HepG2 (cell line): ENCODE data around the gene ALDH1A1. TPM values are rescaled to one million over a fixed set of nuclear protein-coding genes. Genes with fewer than 3 reads are reported as not detected.

ENCODE experiments used
- ATAC-seq: fragments of 200-7000 bp; cut with Tn5 transposase; 3 replicates; pipeline ENCODE4 v1.9.1; 2020; ENCODE audit warnings: mild to moderate bottlenecking, moderate library complexity
- BruUV-seq: library from RNA; stranded (reverse); fragments of 400-500 nt; replicated peaks from 2 replicates; lab custom pipeline; 2021; lab: Mats Ljungman, UMichigan
- CTCF ChIA-PET: fragments of 300-600 bp; formaldehyde crosslinking; extraction: SDS; loops from one replicate; lab custom pipeline; 2021; ENCODE audit warnings: low total read pairs, inconsistent platforms, low intra/inter-chr PET ratio; lab: Yijun Ruan, JAX
- POLR2A ChIA-PET: fragments of 350-600 bp; sonication (Branson Sonifier 250); formaldehyde crosslinking; loops from one replicate; lab custom pipeline; 2020; ENCODE audit warnings: antibody characterized with exemption, inconsistent platforms; lab: Yijun Ruan, JAX
- DNase-seq: peaks from one replicate; pipeline ENCODE4 v3.0.0-alpha.2; 2015; ENCODE audit warnings: low spot score
- FAIRE-seq: peaks from 3 replicates; lab custom pipeline; 2011; peaks lifted over from hg19 to GRCh38; lab: Jason Lieb, UNC
- H2AFZ ChIP-seq: one replicate; pipeline ENCODE4 v1.6.1; 2011; ENCODE audit warnings: low read length, inconsistent platforms
- H3K27ac ChIP-seq: fragments of 300-600 bp; 3 replicates; pipeline ENCODE4 v1.8.0; 2011; ENCODE audit warnings: mixed run types, mild to moderate bottlenecking, mixed read lengths, low read length, inconsistent platforms; ENCODE audit not compliant: insufficient read depth; ENCODE audit errors: extremely low read length
- H3K27me3 ChIP-seq, 2 experiments: fragments of 200-600 bp in 1 of 2; 2 replicates in 1 of 2; 3 replicates in 1 of 2; pipeline versions ENCODE4 v1.6.0 to v1.8.0; 2011; ENCODE audit warnings: low read length in 2 of 2, mild to moderate bottlenecking in 2 of 2, moderate library complexity in 2 of 2, inconsistent platforms in 1 of 2; ENCODE audit not compliant: insufficient read depth in 2 of 2, control insufficient read depth in 1 of 2
- H3K36me3 ChIP-seq, 2 experiments: fragments of 200-600 bp in 1 of 2; replicated peaks in 1 of 2; 2 replicates in 1 of 2; 3 replicates in 1 of 2; pipeline versions ENCODE4 v1.5.1 to v1.8.0; 2011; ENCODE audit warnings: low read length in 2 of 2, inconsistent platforms in 1 of 2; ENCODE audit not compliant: insufficient read depth in 2 of 2, control insufficient read depth in 1 of 2
- H3K4me1 ChIP-seq: 2 replicates; pipeline ENCODE4 v1.5.1; 2012; ENCODE audit warnings: low read length, inconsistent platforms; ENCODE audit not compliant: insufficient read depth
- H3K4me2 ChIP-seq: 2 replicates; pipeline ENCODE4 v1.6.0; 2011; ENCODE audit warnings: low read depth, low read length, inconsistent platforms
- H3K4me3 ChIP-seq, 3 experiments: fragments of 200-600 bp in 1 of 3; sonication (generic), shearing (Covaris generic) in 1 of 3; replicated peaks in 1 of 3; 2 replicates each; pipeline ENCODE4 v1.5.1; 2011 to 2016; ENCODE audit warnings: low read length in 3 of 3, inconsistent platforms in 2 of 3, low read depth in 2 of 3, mild to moderate bottlenecking in 2 of 3, control low read depth in 1 of 3, mixed read lengths in 1 of 3; ENCODE audit not compliant: insufficient read depth in 1 of 3
- H3K79me2 ChIP-seq: one replicate; pipeline ENCODE4 v1.6.1; 2011; ENCODE audit warnings: low read length, inconsistent platforms; ENCODE audit not compliant: insufficient read depth
- H3K9ac ChIP-seq: 2 replicates; pipeline ENCODE4 v1.6.0; 2011; ENCODE audit warnings: mild to moderate bottlenecking, low read depth, low read length, inconsistent platforms; ENCODE audit not compliant: insufficient read depth
- H3K9me3 ChIP-seq: 2 replicates; pipeline ENCODE4 v1.5.1; 2012; ENCODE audit warnings: mild to moderate bottlenecking, low read length
- H4K20me1 ChIP-seq: 2 replicates; pipeline ENCODE4 v1.6.0; 2011; ENCODE audit warnings: inconsistent platforms, mild to moderate bottlenecking, low read length, moderate library complexity; ENCODE audit not compliant: insufficient read depth
- ADNP ChIP-seq: sonication (generic); formaldehyde crosslinking; IDR thresholded peaks from 2 replicates; pipeline ENCODE4 v1.4.0; 2020; ENCODE audit warnings: missing genetic modification reagents
- CENPT ChIP-seq: sonication (generic); formaldehyde crosslinking; IDR thresholded peaks from 2 replicates; pipeline ENCODE4 v1.8.0; 2022; ENCODE audit warnings: low read depth, mild to moderate bottlenecking, moderate library complexity, missing genetic modification reagents
- GABPA ChIP-seq, 2 experiments: IDR thresholded peaks; 2 replicates each; pipeline ENCODE4 v1.6.1; 2011 to 2016; ENCODE audit warnings: low read depth in 2 of 2, low read length in 1 of 2, missing biosample characterization in 1 of 2, missing genetic modification characterization in 1 of 2
- GATAD2A ChIP-seq: IDR thresholded peaks from 2 replicates; pipeline ENCODE4 v1.6.1; 2016
- MBNL3 ChIP-seq: fragments of 250-450 bp; sonication (Bioruptor Pico); conservative IDR thresholded peaks from 2 replicates; pipeline ENCODE4 v1.8.0; 2022; ENCODE audit warnings: mild to moderate bottlenecking, inconsistent platforms
- MTA1 ChIP-seq: sonication (generic); formaldehyde crosslinking; IDR thresholded peaks from 2 replicates; pipeline ENCODE4 v1.4.0; 2020; ENCODE audit warnings: missing genetic modification reagents, mild to moderate bottlenecking, borderline replicate concordance
- NFYB ChIP-seq: sonication (generic); formaldehyde crosslinking; IDR thresholded peaks from 2 replicates; pipeline ENCODE4 v1.4.0; 2020; ENCODE audit warnings: missing genetic modification reagents
- NR2F6 ChIP-seq, 2 experiments: IDR thresholded peaks; 2 replicates each; pipeline ENCODE4 v1.6.1; 2016; ENCODE audit warnings: antibody characterized with exemption in 1 of 2, mild to moderate bottlenecking in 1 of 2
- POGZ ChIP-seq: sonication (generic); formaldehyde crosslinking; IDR thresholded peaks from 2 replicates; pipeline ENCODE4 v1.4.0; 2020; ENCODE audit warnings: mild to moderate bottlenecking, missing genetic modification reagents
- RAD51 ChIP-seq: fragments of 450-650 bp; IDR thresholded peaks from 2 replicates; pipeline ENCODE4 v1.6.1; 2016; ENCODE audit warnings: borderline replicate concordance
- RCOR2 ChIP-seq: IDR thresholded peaks from 2 replicates; pipeline ENCODE4 v1.6.1; 2016; ENCODE audit warnings: missing biosample characterization, missing genetic modification reagents
- SMAD9 ChIP-seq: sonication (generic); formaldehyde crosslinking; IDR thresholded peaks from 2 replicates; pipeline ENCODE4 v1.5.1; 2020; ENCODE audit warnings: mild to moderate bottlenecking, missing genetic modification reagents
- SOX6 ChIP-seq, 2 experiments: fragments of 450-650 bp in 1 of 2; sonication (generic) in 1 of 2; formaldehyde crosslinking in 1 of 2; IDR thresholded peaks; 2 replicates each; pipeline versions ENCODE4 v1.4.0 to v1.6.1; 2017 to 2020; ENCODE audit warnings: antibody characterized with exemption in 1 of 2, mild to moderate bottlenecking in 1 of 2, missing genetic modification reagents in 1 of 2
- TEF ChIP-seq: sonication (generic); formaldehyde crosslinking; IDR thresholded peaks from 2 replicates; pipeline ENCODE4 v1.5.0; 2020; ENCODE audit warnings: missing genetic modification reagents
- ZBTB33 ChIP-seq: sonication (generic); formaldehyde crosslinking; IDR thresholded peaks from 2 replicates; pipeline ENCODE4 v1.4.0; 2020; ENCODE audit warnings: missing genetic modification reagents
- ZFP91 ChIP-seq: sonication (generic); formaldehyde crosslinking; IDR thresholded peaks from 2 replicates; pipeline ENCODE4 v1.9.0; 2022; ENCODE audit warnings: missing genetic modification reagents, mild to moderate bottlenecking, borderline replicate concordance
- ZNF264 ChIP-seq: sonication (generic); formaldehyde crosslinking; IDR thresholded peaks from 2 replicates; pipeline ENCODE4 v1.4.0; 2020; ENCODE audit warnings: missing genetic modification reagents
- ZNF33A ChIP-seq: sonication (generic); formaldehyde crosslinking; IDR thresholded peaks from 2 replicates; pipeline ENCODE4 v1.5.1; 2020; ENCODE audit warnings: missing genetic modification reagents, mild to moderate bottlenecking, moderate library complexity, borderline replicate concordance
- ZNF550 ChIP-seq: sonication (generic); formaldehyde crosslinking; IDR thresholded peaks from 2 replicates; pipeline ENCODE4 v1.4.0; 2020; ENCODE audit warnings: mild to moderate bottlenecking, missing genetic modification reagents, borderline replicate concordance
- ZNF672 ChIP-seq: sonication (generic); formaldehyde crosslinking; IDR thresholded peaks from 2 replicates; pipeline ENCODE4 v1.8.1; 2022; ENCODE audit warnings: missing genetic modification reagents
- WGBS: methylation state at CpG from one replicate; pipeline ENCODE4 v1.1.6; 2017; ENCODE audit warnings: low lambda C conversion rate; 5-methylcytosine and 5-hydroxymethylcytosine counted together
- in situ Hi-C: cut with HindIII; loops from 2 replicates; pipeline ENCODE4 v1.10.0; 2017; ENCODE audit warnings: low pct_unique_long_range_greater_than_20kb; ENCODE audit not compliant: extremely low pct_ligation_motif_present
- intact Hi-C: fragments of 100-400 bp; cut with micrococcal nuclease; formaldehyde crosslinking; loops from one replicate; pipeline ENCODE4 v1.10.0; 2022; ENCODE audit not compliant: unreplicated experiment
- polyA plus RNA-seq, 8 experiments: library from polyadenylated mRNA; depleted of rRNA in 3 of 8; stranded (reverse) in 7 of 8; unstranded in 1 of 8; fragments of >200 nt; fragmentation: Illumina TruSeq in 4 of 8; extraction: Trizol in 4 of 8; gene quantifications; 2 replicates each; pipeline versions ENCODE4 v1.2.1 to v1.2.3, GENCODE V29; 2011 to 2016; ENCODE audit warnings: low read depth in 4 of 8, missing spikeins in 1 of 8, mixed read lengths in 1 of 8; ENCODE audit not compliant: insufficient read depth in 1 of 8
- total RNA-seq, 5 experiments: library from RNA; depleted of rRNA; stranded (reverse); fragments of >200 nt; fragmentation: Illumina TruSeq; extraction: Trizol; gene quantifications; 2 replicates each; pipeline ENCODE4 v1.2.3, GENCODE V29; 2016; ENCODE audit warnings: low read depth in 1 of 5

Gene ALDH1A1
- total and polyA plus RNA-seq, 2 of the 13 experiments (the other 11 are each of a cell fraction or from before 2014, with no cell fraction given) = 88.2 to 439 TPM

DNA sequence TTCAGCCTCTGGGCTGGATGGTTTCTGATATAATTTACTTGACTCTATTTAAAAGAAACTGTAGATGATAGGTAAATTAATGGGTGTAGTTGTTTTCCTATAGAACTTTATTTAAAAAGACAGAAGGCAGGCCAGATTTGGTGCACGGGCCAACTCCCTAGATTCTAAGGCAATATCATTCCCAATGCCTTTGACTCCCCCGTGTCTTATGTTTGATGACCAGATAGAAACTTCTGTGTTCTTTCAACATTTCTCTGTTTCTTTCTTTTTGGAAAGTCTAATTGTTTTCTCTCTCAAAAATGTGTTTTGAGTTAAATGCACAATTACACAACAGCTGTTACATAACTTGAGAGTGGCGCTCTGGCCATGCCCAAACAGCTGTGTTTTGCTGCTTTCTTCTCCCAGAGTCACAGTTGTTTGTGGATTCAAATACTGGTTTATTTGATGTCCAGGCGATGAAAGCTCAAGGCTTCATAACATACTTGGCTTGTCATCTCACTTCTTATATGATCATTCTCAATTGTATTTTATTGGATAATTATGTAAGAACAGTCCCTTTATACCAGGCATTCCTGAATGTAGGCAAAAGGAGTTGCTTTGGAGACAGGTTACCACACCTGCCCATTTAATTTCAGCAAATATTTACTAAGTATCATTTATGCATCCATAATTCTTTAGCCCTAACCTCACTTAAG, 1.7 kb upstream of the ALDH1A1 start:
- H4K20me1 ChIP-seq = no peaks in the 10 kb centered on the region
- peaks cover 24% of the 10 kb centered on the region for H3K4me1 ChIP-seq
- H3K36me3 ChIP-seq = no peaks in the 10 kb centered on the region
- 87% methylated on average over 4 of the region's 4 CpGs for WGBS
- CTCF ChIA-PET = no interaction called here
- H3K4me3 ChIP-seq = no peak overlapping the region
- FAIRE-seq (no peak), ATAC-seq (no peak), DNase-seq (no peak)
- H3K27ac ChIP-seq = no peak overlapping the region
- peaks cover 32% of the 10 kb centered on the region for H3K79me2 ChIP-seq
- intact Hi-C loops (no loop called here), in situ Hi-C loops (loop anchor here (5.0 kb wide), 1 partner anchor 43 kb away; no protein-coding TSS in a partner anchor)
- no peaks in the 10 kb centered on the region for H3K27me3 ChIP-seq
- BruUV-seq = no TSS peak
- POLR2A ChIA-PET = interaction anchor here (0.8 to 1.5 kb wide), 3 partner anchors 11 to 589 kb away, joined by 3 to 5 read pairs (median 4); partner anchors contain the start of gene ZFAND5
- H3K9me3 ChIP-seq = no peaks in the 10 kb centered on the region
- H3K9ac ChIP-seq = no peak overlapping the region
- no peak overlapping the region for H2AFZ ChIP-seq
- no peak overlapping the region for H3K4me2 ChIP-seq
- TF ChIP-seq MBNL3 (CRISPR knock-in tag) = no peak
- TF ChIP-seq GATAD2A (CRISPR knock-in tag) = peak; percentile 51
- no peak for TF ChIP-seq GABPA (IDR thresholded peaks at IDR 0.05; ENCODE audit: low read depth, low read length)
- no peak for TF ChIP-seq GABPA (CRISPR knock-in tag; IDR thresholded peaks at IDR 0.05; ENCODE audit: low read depth)
- no peak for TF ChIP-seq ZNF264 (CRISPR knock-in tag)
- no peak for TF ChIP-seq SMAD9 (CRISPR knock-in tag)
- TF ChIP-seq RAD51 = no peak
- TF ChIP-seq NFYB (CRISPR knock-in tag) = no peak
- TF ChIP-seq CENPT (CRISPR knock-in tag) = no peak
- 0 out of 2 replicates have a peak, but pooled peaks have one; percentile 31 for TF ChIP-seq TEF (CRISPR knock-in tag)
- no peak for TF ChIP-seq NR2F6 (IDR thresholded peaks at IDR 0.05)
- TF ChIP-seq NR2F6 (CRISPR knock-in tag; IDR thresholded peaks at IDR 0.05) = no peak
- TF ChIP-seq POGZ = no peak
- no peak for TF ChIP-seq SOX6 (IDR thresholded peaks at IDR 0.05)
- TF ChIP-seq SOX6 (CRISPR knock-in tag; IDR thresholded peaks at IDR 0.05) = peak; percentile 19; the same call in 1 of the 2 replicates
- no peak for TF ChIP-seq ADNP (CRISPR knock-in tag)
- TF ChIP-seq MTA1 = no peak
- TF ChIP-seq ZNF550 (CRISPR knock-in tag) = no peak
- peak; percentile 96 for TF ChIP-seq ZBTB33
- TF ChIP-seq RCOR2 = no peak
- no peak for TF ChIP-seq ZNF672 (CRISPR knock-in tag)
- no peak for TF ChIP-seq ZFP91 (CRISPR knock-in tag)
- no peak for TF ChIP-seq ZNF33A (CRISPR knock-in tag)
